HG02642 (cell line): ENCODE measurements around the gene RCL1.

ENCODE experiments used
- ATAC-seq: cut with Tn5 transposase; IDR thresholded peaks from one replicate; pipeline ENCODE4 v1.9.1; 2021; ENCODE audit warnings: mild to moderate bottlenecking; ENCODE audit not compliant: unreplicated experiment, poor library complexity

Gene RCL1

GRCh38 chr9:4837261-4838188 is 44.8 kb downstream of the RCL1 start:
- no peak for ATAC-seq

GRCh38 chr9:4838189-4838546 is 45.4 kb downstream of the RCL1 start:
- no peak for ATAC-seq

GRCh38 chr9:4839470-4839912 is 46.7 kb downstream of the RCL1 start:
- no peak for ATAC-seq

- ATAC-seq: no peak
Measured at GRCh38 chr9:4840018-4840417, 47.3 kb downstream of the RCL1 start.

GRCh38 chr9:4842213-4842612 is 49.5 kb downstream of the RCL1 start:
- ATAC-seq: no peak

GRCh38 chr9:4842734-4843133 is 50.0 kb downstream of the RCL1 start:
- ATAC-seq: no peak

- ATAC-seq: no peak
Measured at GRCh38 chr9:4844056-4844838, 51.5 kb downstream of the RCL1 start.

- ATAC-seq: no peak
Measured at GRCh38 chr9:4849369-4849768, 56.6 kb downstream of the RCL1 start.

- ATAC-seq: no peak
Measured at GRCh38 chr9:4850603-4851310, 58.0 kb downstream of the RCL1 start.

- ATAC-seq: no peak
Measured at GRCh38 chr9:4852419-4852818, 59.7 kb downstream of the RCL1 start.

- no peak for ATAC-seq
Measured at GRCh38 chr9:4854265-4854590, 61.5 kb downstream of the RCL1 start.

- no peak for ATAC-seq
Measured at GRCh38 chr9:4855841-4856240, 63.1 kb downstream of the RCL1 start.

- no peak for ATAC-seq
Measured at GRCh38 chr9:4857163-4857810, 64.5 kb downstream of the RCL1 start.

GRCh38 chr9:4859035-4859434 is 66.3 kb downstream of the RCL1 start:
- ATAC-seq: no peak

GRCh38 chr9:4860383-4860782 is 67.6 kb downstream of the RCL1 start:
- ATAC-seq: no peak

GRCh38 chr9:4861145-4861544 is 68.4 kb downstream of the RCL1 start:
- ATAC-seq: no peak

- ATAC-seq: no peak
Measured at GRCh38 chr9:4861736-4862451, 69.2 kb downstream of the RCL1 start.

- no peak for ATAC-seq
Measured at GRCh38 chr9:4862506-4863250, 69.9 kb downstream of the RCL1 start.

- ATAC-seq: no peak
Measured at GRCh38 chr9:4864234-4864661, 71.5 kb downstream of the RCL1 start.
